ENCODE results near the gene VRK1.
"Not testable (repeated sequence)": the region's sequence is repeated elsewhere in the genome, so short reads cannot be mapped to it uniquely, and the experiment has no call there.

VRK1 gene, protein sequence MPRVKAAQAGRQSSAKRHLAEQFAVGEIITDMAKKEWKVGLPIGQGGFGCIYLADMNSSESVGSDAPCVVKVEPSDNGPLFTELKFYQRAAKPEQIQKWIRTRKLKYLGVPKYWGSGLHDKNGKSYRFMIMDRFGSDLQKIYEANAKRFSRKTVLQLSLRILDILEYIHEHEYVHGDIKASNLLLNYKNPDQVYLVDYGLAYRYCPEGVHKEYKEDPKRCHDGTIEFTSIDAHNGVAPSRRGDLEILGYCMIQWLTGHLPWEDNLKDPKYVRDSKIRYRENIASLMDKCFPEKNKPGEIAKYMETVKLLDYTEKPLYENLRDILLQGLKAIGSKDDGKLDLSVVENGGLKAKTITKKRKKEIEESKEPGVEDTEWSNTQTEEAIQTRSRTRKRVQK

GRCh38 chr14:96796851-96797581, at the start of gene VRK1:
Gene VRK1, plus strand, starts transcription at chr14:96797382. Its CDS starts 36,090 bp downstream, at chr14:96833472.
- DNase-seq = peak; percentile 96

DNA sequence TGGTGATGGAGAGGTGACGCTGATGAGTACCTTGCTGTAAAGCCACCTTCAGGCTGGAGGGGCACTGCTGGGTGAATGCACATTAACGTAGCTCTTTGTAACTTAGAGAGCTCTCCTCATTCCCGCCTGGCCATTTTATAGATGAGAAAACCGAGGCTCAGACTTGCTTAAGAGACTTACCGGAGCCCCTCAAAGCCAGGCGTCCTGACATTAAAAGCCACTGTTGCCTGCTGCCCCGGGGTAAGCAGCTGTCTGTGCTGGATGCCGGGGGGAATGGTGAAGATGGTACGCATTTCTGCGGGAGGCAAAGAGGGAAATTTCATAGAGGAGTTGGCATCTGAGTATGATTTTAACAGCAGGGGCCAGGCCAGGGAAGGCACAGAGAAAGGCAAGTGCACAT, 49.6 kb upstream of the VRK1 start:
- no peak for DNase-seq

- no peak for DNase-seq
Measured at GRCh38 chr14:96748362-96748761, 48.8 kb upstream of the VRK1 start.

- DNase-seq = no peak
Measured at GRCh38 chr14:96751505-96751904, 45.7 kb upstream of the VRK1 start.

DNA sequence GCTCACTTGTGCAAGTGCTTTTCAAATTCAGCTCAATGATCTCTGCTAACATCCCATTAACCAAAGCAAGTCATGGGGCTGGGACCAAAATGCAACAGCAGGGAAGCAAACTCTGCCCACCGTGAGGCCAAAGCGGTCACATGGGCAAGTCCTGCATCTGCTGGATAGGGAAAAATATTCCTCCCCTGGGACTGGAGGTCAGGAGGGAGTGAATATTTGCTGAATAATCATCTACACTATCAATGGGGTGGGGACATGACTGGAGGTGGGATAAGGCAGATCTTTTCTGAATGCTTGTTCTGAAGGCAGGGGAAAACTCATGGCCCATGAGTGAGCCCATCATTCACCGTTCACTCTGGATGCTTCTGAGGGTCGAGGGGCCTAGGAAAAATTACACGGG, 45.1 kb upstream of the VRK1 start:
- DNase-seq = no peak

GRCh38 chr14:96752594-96752993, 44.6 kb upstream of the VRK1 start:
- no peak for DNase-seq

DNA sequence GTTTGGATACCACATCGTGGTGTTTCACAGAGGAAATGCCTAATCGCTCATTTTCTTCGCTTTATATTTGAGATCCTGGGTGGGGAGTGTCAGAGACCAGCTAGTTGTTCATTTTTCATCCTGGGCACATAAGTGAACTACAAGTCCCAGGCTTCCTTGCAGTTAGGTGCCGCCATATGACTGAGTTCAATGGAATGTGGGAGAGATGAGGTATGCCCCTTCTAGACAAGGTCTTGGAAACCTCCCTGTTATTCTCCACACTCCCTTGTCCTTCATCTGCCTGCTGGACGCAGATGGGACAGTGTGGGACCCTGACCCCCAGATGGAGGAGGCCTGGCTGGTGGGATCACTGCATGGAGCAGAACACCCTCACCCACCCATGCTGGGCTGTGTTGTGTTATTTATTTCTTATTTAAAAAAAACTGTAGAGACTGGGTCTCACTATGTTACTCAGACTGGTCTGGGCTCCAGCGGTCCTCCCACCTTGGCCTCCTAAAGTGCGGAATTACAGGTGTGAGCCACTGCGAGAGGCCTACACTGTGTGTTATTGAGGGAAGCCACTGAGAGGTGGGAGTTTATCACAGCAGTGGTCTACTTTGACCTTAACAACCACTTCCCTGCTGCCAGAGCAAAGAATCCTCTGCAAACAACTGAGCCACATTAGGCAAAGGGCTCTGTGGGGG, 42.9 kb upstream of the VRK1 start:
- no peak for DNase-seq

DNA sequence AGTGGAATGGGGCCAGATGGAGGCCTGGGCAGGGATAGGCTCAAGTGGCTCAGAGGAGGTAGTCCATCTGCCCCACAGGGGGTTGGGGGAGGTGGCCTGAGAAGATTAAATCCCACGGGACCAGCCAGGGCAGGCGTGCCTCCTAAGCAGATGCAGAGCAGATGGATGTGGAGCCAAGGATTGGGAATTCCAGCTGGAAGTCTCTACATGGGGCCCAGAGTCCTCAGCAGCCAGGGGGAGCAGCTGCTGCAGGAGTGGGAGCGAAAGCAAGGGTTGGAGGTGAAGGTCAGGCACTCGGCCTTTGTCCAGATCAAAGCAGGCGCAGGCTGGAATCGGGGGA, 42.4 kb upstream of the VRK1 start:
- no peak for DNase-seq

- DNase-seq = no peak
Measured at GRCh38 chr14:96756745-96757144, 40.4 kb upstream of the VRK1 start.

DNA sequence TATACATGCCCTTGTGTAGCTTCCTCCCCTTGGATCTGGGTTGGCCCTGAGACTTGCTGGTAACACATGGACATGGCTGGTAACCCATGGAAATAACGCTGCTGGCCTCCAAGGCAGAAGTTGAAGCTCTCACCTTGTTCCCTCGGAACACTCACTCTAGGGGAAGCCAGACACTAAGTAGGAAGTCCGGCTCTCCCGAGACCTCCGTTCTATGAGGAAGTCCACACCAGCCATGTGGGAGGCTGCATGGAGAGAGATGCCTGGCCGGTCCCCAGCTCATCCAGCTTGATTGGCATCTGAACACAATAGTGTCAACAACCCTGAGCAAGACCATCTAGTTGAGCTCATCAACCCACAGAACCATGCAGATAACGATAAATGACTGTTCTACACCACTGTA, 39.7 kb upstream of the VRK1 start:
- no peak for DNase-seq

- no peak for DNase-seq
Measured at GRCh38 chr14:96761066-96761465, 36.1 kb upstream of the VRK1 start.

DNA sequence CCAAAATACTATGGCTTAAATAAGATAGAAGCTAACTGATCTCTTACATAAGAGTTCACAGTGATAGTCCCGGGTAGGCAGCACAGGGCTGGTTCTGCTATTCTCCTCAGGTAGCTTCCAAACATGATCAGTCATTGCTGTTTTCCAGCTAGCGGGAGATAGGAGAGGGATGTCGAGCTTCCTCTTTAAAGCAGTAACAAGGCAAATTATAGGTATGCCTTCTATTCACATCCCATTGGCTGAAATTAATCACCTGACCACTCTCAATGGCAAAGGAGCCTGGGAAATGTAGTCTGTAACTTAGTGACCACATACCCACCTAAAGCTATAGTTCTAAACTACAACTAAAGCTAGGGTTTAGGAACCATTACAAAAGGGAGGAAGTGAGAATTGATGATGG, 34.5 kb upstream of the VRK1 start:
- peak; percentile 78 for DNase-seq

GRCh38 chr14:96764012-96764411, 33.2 kb upstream of the VRK1 start:
- DNase-seq = no peak

DNA sequence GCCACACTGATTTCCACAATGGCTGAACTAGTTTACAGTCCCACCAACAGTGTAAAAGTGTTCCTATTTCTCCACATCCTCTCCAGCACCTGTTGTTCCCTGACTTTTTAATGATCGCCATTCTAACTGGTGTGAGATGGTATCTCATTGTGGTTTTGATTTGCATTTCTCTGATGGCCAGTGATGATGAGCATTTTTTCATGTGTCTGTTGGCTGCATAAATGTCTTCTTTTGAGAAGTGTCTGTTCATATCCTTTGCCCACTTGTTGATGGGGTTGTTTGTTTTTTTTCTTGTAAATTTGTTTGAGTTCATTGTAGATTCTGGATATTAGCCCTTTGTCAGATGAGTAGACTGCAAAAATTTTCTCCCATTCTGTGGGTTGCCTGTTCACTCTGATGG, 32.0 kb upstream of the VRK1 start:
- not testable (repeated sequence) for DNase-seq

DNA sequence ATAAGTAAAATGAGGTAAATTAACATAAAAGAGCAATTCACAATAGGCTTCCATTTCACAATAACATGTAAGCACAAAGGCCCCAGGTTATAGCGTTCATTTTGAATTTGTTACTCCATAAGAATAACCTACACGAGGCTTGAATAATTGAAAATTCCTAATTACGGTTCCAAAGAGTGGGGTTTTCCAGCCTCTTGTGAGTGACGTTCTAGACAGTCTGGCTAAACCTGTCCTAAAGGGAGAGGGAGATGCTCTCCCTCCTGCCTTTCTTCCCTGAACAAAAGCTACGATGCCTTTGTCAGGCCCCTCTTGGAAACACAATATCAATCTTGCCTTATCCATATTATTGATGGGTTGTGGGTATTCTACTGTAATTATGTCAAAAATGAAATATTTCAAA, 24.3 kb upstream of the VRK1 start:
- DNase-seq = no peak

DNA sequence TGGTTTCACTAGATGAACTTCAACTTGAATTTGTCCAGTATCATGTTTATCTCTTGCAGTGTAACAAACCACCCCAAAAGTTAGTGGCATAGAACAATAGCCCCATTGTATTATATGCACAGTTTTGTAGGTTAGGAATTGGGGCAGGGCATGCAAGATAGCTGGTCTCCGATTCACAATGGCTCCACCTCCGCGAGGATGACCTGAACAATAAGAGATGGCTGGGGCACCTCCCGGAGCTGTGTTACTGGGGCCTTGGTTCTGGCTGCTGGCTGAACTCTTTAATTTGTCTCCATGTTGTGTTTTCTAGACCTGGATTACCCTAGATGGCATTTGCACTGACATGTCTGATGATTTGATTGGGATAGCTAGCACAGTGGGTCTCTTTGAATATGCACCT, 20.4 kb upstream of the VRK1 start:
- no peak for DNase-seq

- DNase-seq = no peak
Measured at GRCh38 chr14:96780500-96780899, 16.7 kb upstream of the VRK1 start.

- DNase-seq = no peak
Measured at GRCh38 chr14:96781371-96781770, 15.8 kb upstream of the VRK1 start.

DNA sequence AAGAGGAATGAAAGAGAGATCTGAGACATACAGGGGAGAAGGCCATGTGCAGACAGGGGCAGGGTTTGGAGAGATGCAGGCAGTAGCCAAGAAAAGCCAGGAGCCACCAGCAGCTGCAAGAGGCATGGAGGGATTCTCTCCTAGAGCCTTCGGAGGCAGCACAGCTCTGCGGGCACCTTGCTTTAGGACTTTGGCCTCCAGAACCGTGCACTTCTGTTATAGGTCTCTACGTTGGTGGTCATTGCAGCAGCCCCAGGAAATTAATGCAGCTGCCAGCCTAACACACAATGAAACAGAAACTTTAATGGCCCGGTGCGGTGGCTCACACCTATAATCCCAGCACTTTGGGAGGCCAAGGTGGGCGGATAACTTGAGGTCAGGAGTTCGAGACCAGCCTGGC, 14.7 kb upstream of the VRK1 start:
- DNase-seq = no peak

DNA sequence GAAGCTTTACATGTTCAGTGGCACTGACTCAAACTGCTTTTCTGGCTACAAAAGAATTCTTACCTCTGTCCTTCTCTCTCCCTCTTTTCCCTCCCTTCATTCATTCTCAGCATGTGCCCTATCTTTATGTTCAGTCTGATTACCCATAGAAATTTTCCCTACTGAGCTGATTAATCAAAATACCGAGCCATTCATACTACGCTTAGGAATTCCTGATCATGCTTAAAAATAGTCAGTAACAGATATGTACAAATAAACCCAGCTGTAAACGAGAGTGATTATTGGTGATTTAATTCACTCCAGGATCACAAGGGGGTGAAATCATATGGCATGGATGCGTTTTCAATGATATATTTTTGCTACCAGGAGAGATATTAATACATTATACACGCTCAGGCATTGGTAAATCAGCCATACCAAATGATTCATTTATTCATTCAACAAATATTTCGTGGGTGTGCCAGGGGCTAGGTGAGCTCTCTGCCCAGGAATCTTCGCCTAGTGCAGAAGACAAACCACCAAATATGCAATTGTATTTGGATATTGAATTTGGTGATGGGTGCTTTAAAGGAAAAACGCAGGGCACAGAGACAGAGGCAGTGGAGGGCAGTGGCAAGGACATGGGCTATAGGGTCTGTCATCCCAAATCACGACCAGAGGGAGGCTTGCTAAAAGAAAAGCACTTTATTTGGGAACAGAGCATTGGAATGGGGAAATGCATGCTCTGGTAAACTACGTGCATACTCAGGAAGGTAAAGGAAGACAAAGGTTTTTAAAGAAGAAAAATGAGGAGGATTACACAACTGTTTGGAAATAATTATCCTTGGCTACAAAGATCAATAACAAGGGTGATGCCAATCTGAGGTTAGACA, 13.9 kb upstream of the VRK1 start:
- no peak for DNase-seq

GRCh38 chr14:96783915-96784224, 13.3 kb upstream of the VRK1 start:
- DNase-seq = no peak

DNA sequence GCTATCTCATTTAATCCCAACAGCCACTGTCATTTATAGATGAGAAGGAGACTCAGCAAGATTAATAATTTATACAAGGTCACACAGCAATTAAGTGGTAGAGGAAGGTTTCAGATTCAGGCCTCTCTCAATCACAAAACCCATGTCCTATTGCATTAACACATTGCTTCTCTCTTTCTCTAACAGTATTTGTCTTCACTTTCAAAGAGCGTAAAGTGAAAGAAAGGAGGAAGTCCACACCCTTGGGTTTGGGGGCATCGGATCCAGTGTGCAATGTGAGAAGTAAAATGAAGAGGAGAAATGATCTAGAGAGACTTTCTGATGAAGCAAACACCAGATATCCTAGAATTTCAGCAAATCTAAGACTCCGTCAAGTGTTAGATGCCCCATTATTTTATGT, 7.0 kb upstream of the VRK1 start:
- no peak for DNase-seq

- DNase-seq = no peak
Measured at GRCh38 chr14:96790706-96791105, 6.5 kb upstream of the VRK1 start.

All from CD4-positive, alpha-beta T cell treated with Interleukin-10 for 1 hour (primary cell).